ENCODE data around the gene KRT8. TPM values are rescaled to one million over a fixed set of nuclear protein-coding genes. Genes with fewer than 3 reads are reported as not detected.

Gene KRT8
- total RNA-seq, 1 experiment from 2014 or later: not detected

GRCh38 chr12:52929538-52929937, 24.7 kb upstream of the KRT8 start:
- Histone ChIP-seq H3K9me3 (ENCODE audit: low read length) (no peaks in the 10 kb centered on the region), H3K27me3 (ENCODE audit: low read length) (no peaks in the 10 kb centered on the region), H3K4me2 (ENCODE audit: low read depth, low read length, poor library complexity, severe bottlenecking) (no peak overlapping the region), H3K4me3 (ENCODE audit: low read length) (no peak overlapping the region), H3K79me2 (ENCODE audit: low read length) (no peaks in the 10 kb centered on the region), H3K4me1 (ENCODE audit: low read length) (no peaks in the 10 kb centered on the region), H2AFZ (ENCODE audit: low read length) (no peak overlapping the region), H3K9me2 (replicated peaks; ENCODE audit: insufficient read depth, low read length) (no peaks in the 10 kb centered on the region), H3K36me3 (ENCODE audit: insufficient read depth, low read length) (no peaks in the 10 kb centered on the region), H3K9ac (ENCODE audit: low read length) (no peak overlapping the region), H4K20me1 (ENCODE audit: insufficient read depth, low read depth, low read length) (no peaks in the 10 kb centered on the region), H3K27ac (ENCODE audit: low read length) (no peak overlapping the region)
- DNase-seq: no peak

GRCh38 chr12:52927964-52928363, 23.1 kb upstream of the KRT8 start:
- Histone ChIP-seq H4K20me1 (ENCODE audit: insufficient read depth, low read depth, low read length) (no peaks in the 10 kb centered on the region), H3K79me2 (ENCODE audit: low read length) (no peaks in the 10 kb centered on the region), H3K9ac (ENCODE audit: low read length) (no peak overlapping the region), H3K4me2 (ENCODE audit: low read depth, low read length, poor library complexity, severe bottlenecking) (no peak overlapping the region), H3K27ac (ENCODE audit: low read length) (no peak overlapping the region), H3K4me3 (ENCODE audit: low read length) (no peak overlapping the region), H2AFZ (ENCODE audit: low read length) (no peak overlapping the region), H3K9me2 (replicated peaks; ENCODE audit: insufficient read depth, low read length) (no peaks in the 10 kb centered on the region), H3K27me3 (ENCODE audit: low read length) (no peaks in the 10 kb centered on the region), H3K4me1 (ENCODE audit: low read length) (no peaks in the 10 kb centered on the region), H3K36me3 (ENCODE audit: insufficient read depth, low read length) (no peaks in the 10 kb centered on the region), H3K9me3 (ENCODE audit: low read length) (no peaks in the 10 kb centered on the region)
- no peak for DNase-seq

- Histone ChIP-seq H3K4me3 (ENCODE audit: low read length) (no peak overlapping the region), H3K27me3 (ENCODE audit: low read length) (no peaks in the 10 kb centered on the region), H3K79me2 (ENCODE audit: low read length) (no peaks in the 10 kb centered on the region), H3K9me2 (replicated peaks; ENCODE audit: insufficient read depth, low read length) (no peaks in the 10 kb centered on the region), H3K9me3 (ENCODE audit: low read length) (no peaks in the 10 kb centered on the region), H2AFZ (ENCODE audit: low read length) (no peak overlapping the region), H3K36me3 (ENCODE audit: insufficient read depth, low read length) (no peaks in the 10 kb centered on the region), H3K9ac (ENCODE audit: low read length) (no peak overlapping the region), H3K4me1 (ENCODE audit: low read length) (no peaks in the 10 kb centered on the region), H3K4me2 (ENCODE audit: low read depth, low read length, poor library complexity, severe bottlenecking) (no peak overlapping the region), H4K20me1 (ENCODE audit: insufficient read depth, low read depth, low read length) (no peaks in the 10 kb centered on the region), H3K27ac (ENCODE audit: low read length) (no peak overlapping the region)
- DNase-seq: no peak
Measured at GRCh38 chr12:52926596-52927234, 21.8 kb upstream of the KRT8 start.

GRCh38 chr12:52925717-52926595, 21.1 kb upstream of the KRT8 start:
- H4K20me1 ChIP-seq (ENCODE audit: insufficient read depth, low read depth, low read length): no peaks in the 10 kb centered on the region
- H3K4me2 ChIP-seq (ENCODE audit: low read depth, low read length, poor library complexity, severe bottlenecking): no peak overlapping the region
- DNase-seq: no peak
- H3K4me1 ChIP-seq (ENCODE audit: low read length): no peaks in the 10 kb centered on the region
- no peak overlapping the region for H3K4me3 ChIP-seq (ENCODE audit: low read length)
- no peak overlapping the region for H3K27ac ChIP-seq (ENCODE audit: low read length)
- H3K9me3 ChIP-seq (ENCODE audit: low read length): no peaks in the 10 kb centered on the region
- no peaks in the 10 kb centered on the region for H3K79me2 ChIP-seq (ENCODE audit: low read length)
- H3K27me3 ChIP-seq (ENCODE audit: low read length): no peaks in the 10 kb centered on the region
- no peaks in the 10 kb centered on the region for H3K9me2 ChIP-seq (replicated peaks; ENCODE audit: insufficient read depth, low read length)
- H3K9ac ChIP-seq (ENCODE audit: low read length): no peak overlapping the region
- no peak overlapping the region for H2AFZ ChIP-seq (ENCODE audit: low read length)
- H3K36me3 ChIP-seq (ENCODE audit: insufficient read depth, low read length): no peaks in the 10 kb centered on the region

DNA sequence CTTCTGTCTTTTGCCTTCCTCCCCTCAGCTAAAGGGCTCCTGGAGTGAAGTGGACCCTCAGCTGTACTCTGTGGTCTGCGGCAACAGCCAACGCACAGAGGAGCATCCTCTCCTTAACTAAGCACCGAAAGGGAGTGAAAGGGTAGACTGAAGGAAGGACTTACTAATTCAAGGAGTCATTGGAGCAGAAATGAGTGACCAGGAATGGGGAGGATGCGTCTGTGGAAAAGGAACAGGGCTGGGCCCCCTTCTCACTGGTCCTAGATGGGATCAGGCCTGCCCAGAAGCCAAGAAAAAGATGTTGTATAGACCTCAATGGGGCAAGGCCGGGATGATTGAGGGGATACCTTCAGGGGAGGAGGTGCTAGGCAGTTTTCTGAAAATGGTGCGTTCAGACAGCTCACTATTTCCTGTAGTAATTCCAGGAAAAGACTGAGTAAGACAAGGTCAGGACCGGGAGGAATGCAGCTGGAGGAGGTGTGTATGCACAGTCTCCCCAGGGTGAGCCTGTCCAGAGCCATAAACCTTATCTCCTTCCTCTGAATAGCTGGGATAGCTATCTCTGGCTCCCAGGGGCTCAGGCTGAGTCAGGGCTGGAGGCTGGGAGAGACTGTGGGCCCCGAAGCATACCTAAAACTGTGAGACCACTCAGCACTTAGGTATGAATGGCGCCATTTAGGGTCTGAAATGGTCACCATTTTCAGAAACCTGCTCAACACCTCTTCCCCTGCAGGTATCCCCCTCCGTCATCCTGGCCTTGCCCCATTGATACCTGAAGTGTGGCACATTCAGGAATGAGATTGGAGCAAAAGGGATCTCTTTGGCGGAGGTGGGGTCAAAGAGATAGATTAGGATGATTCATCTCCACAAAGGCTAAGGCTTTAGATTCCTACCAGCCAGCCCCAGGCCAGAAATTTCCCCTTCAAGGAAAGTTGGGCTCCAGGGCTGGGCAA, 20.2 kb upstream of the KRT8 start:
- Histone ChIP-seq H3K27me3 (ENCODE audit: low read length) (no peaks in the 10 kb centered on the region), H3K4me2 (ENCODE audit: low read depth, low read length, poor library complexity, severe bottlenecking) (no peak overlapping the region), H2AFZ (ENCODE audit: low read length) (no peak overlapping the region), H3K36me3 (ENCODE audit: insufficient read depth, low read length) (no peaks in the 10 kb centered on the region), H4K20me1 (ENCODE audit: insufficient read depth, low read depth, low read length) (no peaks in the 10 kb centered on the region), H3K9me3 (ENCODE audit: low read length) (no peaks in the 10 kb centered on the region), H3K27ac (ENCODE audit: low read length) (no peak overlapping the region), H3K4me1 (ENCODE audit: low read length) (no peaks in the 10 kb centered on the region), H3K4me3 (ENCODE audit: low read length) (no peak overlapping the region), H3K79me2 (ENCODE audit: low read length) (no peaks in the 10 kb centered on the region), H3K9ac (ENCODE audit: low read length) (no peak overlapping the region), H3K9me2 (replicated peaks; ENCODE audit: insufficient read depth, low read length) (no peaks in the 10 kb centered on the region)
- no peak for DNase-seq

- no peak overlapping the region for H3K9ac ChIP-seq (ENCODE audit: low read length)
Measured at GRCh38 chr12:52921488-52922165, 16.8 kb upstream of the KRT8 start.

DNA sequence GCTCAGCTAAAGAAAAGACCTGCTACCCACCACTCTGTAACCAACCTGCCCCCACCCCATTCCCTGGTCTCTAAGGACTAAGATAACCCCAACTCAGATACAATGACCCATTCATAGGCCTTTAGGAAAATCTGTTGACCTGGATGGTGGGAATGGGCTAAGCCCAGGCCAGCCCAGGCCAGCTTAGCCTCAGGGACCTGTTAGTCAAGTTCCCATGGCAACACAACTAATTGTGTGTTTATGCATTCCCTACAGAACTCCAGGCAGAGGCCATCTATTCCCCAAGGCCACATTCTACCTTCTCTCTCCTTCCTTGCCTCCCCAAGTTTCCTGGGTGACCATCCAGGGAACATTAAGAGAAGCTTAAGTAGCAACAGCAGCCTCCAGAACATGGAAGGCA, 16.1 kb upstream of the KRT8 start:
- no peak overlapping the region for H2AFZ ChIP-seq (ENCODE audit: low read length)
- H4K20me1 ChIP-seq (ENCODE audit: insufficient read depth, low read depth, low read length): no peaks in the 10 kb centered on the region
- no peaks in the 10 kb centered on the region for H3K36me3 ChIP-seq (ENCODE audit: insufficient read depth, low read length)
- H3K9ac ChIP-seq (ENCODE audit: low read length): no peak overlapping the region
- H3K27ac ChIP-seq (ENCODE audit: low read length): no peak overlapping the region
- no peak overlapping the region for H3K4me3 ChIP-seq (ENCODE audit: low read length)
- DNase-seq: no peak
- H3K9me2 ChIP-seq (replicated peaks; ENCODE audit: insufficient read depth, low read length): no peaks in the 10 kb centered on the region
- no peak overlapping the region for H3K4me2 ChIP-seq (ENCODE audit: low read depth, low read length, poor library complexity, severe bottlenecking)
- H3K9me3 ChIP-seq (ENCODE audit: low read length): no peaks in the 10 kb centered on the region
- no peaks in the 10 kb centered on the region for H3K79me2 ChIP-seq (ENCODE audit: low read length)
- no peaks in the 10 kb centered on the region for H3K4me1 ChIP-seq (ENCODE audit: low read length)
- H3K27me3 ChIP-seq (ENCODE audit: low read length): no peaks in the 10 kb centered on the region

More at GRCh38 chr12:52921488-52922165, 16.8 kb upstream of the KRT8 start:
- no peaks in the 10 kb centered on the region for H3K9me2 ChIP-seq (replicated peaks; ENCODE audit: insufficient read depth, low read length)
- no peaks in the 10 kb centered on the region for H3K27me3 ChIP-seq (ENCODE audit: low read length)
- no peak for DNase-seq
- no peaks in the 10 kb centered on the region for H3K9me3 ChIP-seq (ENCODE audit: low read length)
- H3K79me2 ChIP-seq (ENCODE audit: low read length): no peaks in the 10 kb centered on the region
- no peaks in the 10 kb centered on the region for H3K4me1 ChIP-seq (ENCODE audit: low read length)
- no peak overlapping the region for H3K27ac ChIP-seq (ENCODE audit: low read length)
- H3K4me2 ChIP-seq (ENCODE audit: low read depth, low read length, poor library complexity, severe bottlenecking): no peak overlapping the region
- H3K36me3 ChIP-seq (ENCODE audit: insufficient read depth, low read length): no peaks in the 10 kb centered on the region
- H4K20me1 ChIP-seq (ENCODE audit: insufficient read depth, low read depth, low read length): no peaks in the 10 kb centered on the region
- H2AFZ ChIP-seq (ENCODE audit: low read length): no peak overlapping the region
- H3K4me3 ChIP-seq (ENCODE audit: low read length): no peak overlapping the region

All from Karpas-422 (cell line).